Esophagus squamous epithelium (tissue), 5 donors: ENCODE measurements around the gene ELF2. TPM values are rescaled to one million over a fixed set of nuclear protein-coding genes. Genes with fewer than 3 reads are reported as not detected.
"Not testable (repeated sequence)": the region's sequence is repeated elsewhere in the genome, so short reads cannot be mapped to it uniquely, and the experiment has no call there.

ENCODE experiments used
- DNase-seq: peaks from one replicate; lab custom pipeline; 2025; lab: John Stamatoyannopoulos, UW
- H3K27ac ChIP-seq, 4 donors: fragments of 200-600 bp; sonication (generic); one replicate each; pipeline ENCODE4 v1.5.1; 2016 to 2019; ENCODE audit warnings: mild to moderate bottlenecking in 1 of 4
- H3K27me3 ChIP-seq, 4 donors: fragments of 200-600 bp; sonication (generic); 1 replicate in 3 of 4; 2 replicates in 1 of 4; pipeline versions ENCODE4 v1.5.1 to v1.6.0; 2017 to 2021; ENCODE audit warnings: antibody characterized with exemption in 1 of 4
- H3K36me3 ChIP-seq, 3 donors: fragments of 200-600 bp; sonication (generic); one replicate each; pipeline ENCODE4 v1.5.1; 2016 to 2019
- H3K4me1 ChIP-seq, 3 donors: fragments of 200-600 bp; sonication (generic); one replicate each; pipeline ENCODE4 v1.5.1; 2017 to 2019
- H3K4me3 ChIP-seq, 4 donors: fragments of 200-600 bp; sonication (generic); 1 replicate in 3 of 4; 2 replicates in 1 of 4; pipeline ENCODE4 v1.5.1; 2016 to 2019; ENCODE audit warnings: mild to moderate bottlenecking in 2 of 4, moderate library complexity in 1 of 4
- H3K9me3 ChIP-seq, 3 donors: fragments of 200-600 bp; sonication (generic); one replicate each; pipeline ENCODE4 v1.5.1; 2016 to 2019
- POLR2A ChIP-seq, 4 donors: fragments of 450-650 bp; IDR thresholded peaks; one replicate each; pipeline ENCODE4 v1.6.1; 2017; ENCODE audit warnings: antibody characterized with exemption in 4 of 4, mild to moderate bottlenecking in 4 of 4, moderate library complexity in 3 of 4
- WGBS, 2 donors: methylation state at CpG; one replicate each; pipeline ENCODE4 v1.1.5; 2018; 5-methylcytosine and 5-hydroxymethylcytosine counted together
- intact Hi-C: fragments of 100-400 bp; cut with DNase I; formaldehyde crosslinking; loops from one replicate; pipeline ENCODE4 v1.15.0; 2022
- total RNA-seq, 4 donors: library from RNA; depleted of rRNA; stranded (reverse); fragments of >200 nt; gene quantifications; one replicate each; pipeline ENCODE4 v1.1.0, GENCODE V29; 2016
- TF ChIP-seq, protein P1 (sequence below), 6 experiments: fragments of 450-650 bp in 4 of 6; fragments of 200-600 bp in 2 of 6; sonication (generic) in 2 of 6; IDR thresholded peaks; one replicate each; pipeline ENCODE4 v1.5.1; 2016 to 2019; ENCODE audit warnings: antibody characterized with exemption in 6 of 6, mild to moderate bottlenecking in 4 of 6, moderate library complexity in 4 of 6
- donor health status: DM: yes; HTN: yes; CAD: no.

ELF2 gene
- total RNA-seq, 4 donors from 2014 or later, result 17.6 to 47.3 (median 22.1) TPM

- Histone ChIP-seq H3K27ac (no peak overlapping the region), H3K36me3 (peaks cover 0 to 63% (median 0%) of the 10 kb centered on the region in 3 donors), H3K4me3 (no peak overlapping the region), H3K4me1 (peaks cover 0 to 3% (median 0%) of the 10 kb centered on the region in 3 donors), H3K9me3 (no peaks in the 10 kb centered on the region), H3K27me3 (no peaks in the 10 kb centered on the region)
- WGBS, 2 donors, result 89 to 94% methylated on average over 3 of the region's 3 CpGs
- TF ChIP-seq POLR2A (IDR thresholded peaks at IDR 0.05), result no peak
- TF ChIP-seq, protein P1, sequence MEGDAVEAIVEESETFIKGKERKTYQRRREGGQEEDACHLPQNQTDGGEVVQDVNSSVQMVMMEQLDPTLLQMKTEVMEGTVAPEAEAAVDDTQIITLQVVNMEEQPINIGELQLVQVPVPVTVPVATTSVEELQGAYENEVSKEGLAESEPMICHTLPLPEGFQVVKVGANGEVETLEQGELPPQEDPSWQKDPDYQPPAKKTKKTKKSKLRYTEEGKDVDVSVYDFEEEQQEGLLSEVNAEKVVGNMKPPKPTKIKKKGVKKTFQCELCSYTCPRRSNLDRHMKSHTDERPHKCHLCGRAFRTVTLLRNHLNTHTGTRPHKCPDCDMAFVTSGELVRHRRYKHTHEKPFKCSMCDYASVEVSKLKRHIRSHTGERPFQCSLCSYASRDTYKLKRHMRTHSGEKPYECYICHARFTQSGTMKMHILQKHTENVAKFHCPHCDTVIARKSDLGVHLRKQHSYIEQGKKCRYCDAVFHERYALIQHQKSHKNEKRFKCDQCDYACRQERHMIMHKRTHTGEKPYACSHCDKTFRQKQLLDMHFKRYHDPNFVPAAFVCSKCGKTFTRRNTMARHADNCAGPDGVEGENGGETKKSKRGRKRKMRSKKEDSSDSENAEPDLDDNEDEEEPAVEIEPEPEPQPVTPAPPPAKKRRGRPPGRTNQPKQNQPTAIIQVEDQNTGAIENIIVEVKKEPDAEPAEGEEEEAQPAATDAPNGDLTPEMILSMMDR (IDR thresholded peaks at IDR 0.05), result no peak
- intact Hi-C loops, result no loop called here
- no peak for DNase-seq
Observed at GRCh38 chr4:139126898-139127297, 50.1 kb downstream of the ELF2 start.

- no peaks in the 10 kb centered on the region for H3K9me3 ChIP-seq
- H3K36me3 ChIP-seq, result peaks cover 0 to 59% (median 0%) of the 10 kb centered on the region in 3 donors
- intact Hi-C loops, result no loop called here
- no peak overlapping the region for H3K4me3 ChIP-seq
- no peaks in the 10 kb centered on the region for H3K27me3 ChIP-seq
- no peak for DNase-seq
- H3K27ac ChIP-seq, result no peak overlapping the region
- WGBS, 2 donors, result 93 to 97% methylated on average over 2 of the region's 2 CpGs
- no peaks in the 10 kb centered on the region for H3K4me1 ChIP-seq
- no peak for TF ChIP-seq POLR2A (IDR thresholded peaks at IDR 0.05)
- TF ChIP-seq, protein P1 (IDR thresholded peaks at IDR 0.05), result no peak
Observed at GRCh38 chr4:139123910-139124309, 53.1 kb downstream of the ELF2 start.

DNA sequence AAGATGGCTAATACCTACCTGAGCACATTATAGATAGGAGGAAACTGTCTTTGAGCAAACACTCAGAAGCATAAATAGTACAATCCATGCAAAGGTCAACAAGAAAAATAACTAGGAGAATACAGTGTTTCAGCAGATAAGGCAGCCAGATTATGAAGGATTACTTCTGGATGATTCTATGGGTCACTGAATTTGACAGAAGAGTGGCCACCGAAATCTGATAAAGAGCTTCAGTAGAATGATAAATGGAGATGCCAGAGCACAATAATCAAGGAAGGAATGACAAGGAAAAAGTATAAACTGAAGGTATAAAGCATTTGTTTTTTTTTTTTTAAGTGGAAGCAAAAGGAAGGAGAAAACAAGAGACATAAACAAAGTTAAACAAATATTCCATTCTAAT is 58.7 kb downstream of the ELF2 start:
- Histone ChIP-seq H3K27ac (no peak overlapping the region), H3K4me3 (no peak overlapping the region), H3K4me1 (no peaks in the 10 kb centered on the region), H3K27me3 (no peaks in the 10 kb centered on the region), H3K9me3 (no peaks in the 10 kb centered on the region), H3K36me3 (peaks cover 0 to 79% (median 0%) of the 10 kb centered on the region in 3 donors)
- no peak for DNase-seq
- WGBS, 2 donors, result 65 to 100% methylated on average over 1 of the region's 1 CpG
- no peak for TF ChIP-seq POLR2A (IDR thresholded peaks at IDR 0.05)
- TF ChIP-seq, protein P1 (IDR thresholded peaks at IDR 0.05), result no peak
- intact Hi-C loops, result no loop called here

DNA sequence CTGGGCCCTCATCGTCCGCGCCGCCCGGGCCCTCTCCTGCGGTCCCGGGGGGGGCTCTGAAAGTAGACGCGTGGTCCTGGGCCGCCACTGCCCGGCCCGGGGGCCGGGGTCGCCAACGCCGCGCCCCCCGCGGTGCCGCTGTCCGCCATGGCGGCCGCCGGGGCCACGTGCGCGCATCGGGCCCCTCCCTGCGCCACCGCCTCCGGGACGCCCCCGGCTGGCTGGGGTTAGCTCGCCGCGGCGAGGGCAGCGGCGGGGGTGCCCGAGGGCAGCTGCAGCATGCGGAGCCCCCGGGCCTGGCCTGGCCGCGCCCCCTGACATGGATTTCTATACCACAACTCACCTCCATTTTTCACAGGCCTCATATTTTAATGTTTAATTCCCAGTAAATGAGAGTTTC is 61.8 kb downstream of the ELF2 start:
- no peaks in the 10 kb centered on the region for H3K4me1 ChIP-seq
- H3K27me3 ChIP-seq, result no peaks in the 10 kb centered on the region
- peaks cover 0 to 65% (median 0%) of the 10 kb centered on the region in 3 donors for H3K36me3 ChIP-seq
- no peaks in the 10 kb centered on the region for H3K9me3 ChIP-seq
- no peak for DNase-seq
- TF ChIP-seq, protein P1 (IDR thresholded peaks at IDR 0.05), result no peak
- WGBS, 2 donors, result 89 to 99% methylated on average over 3 to 13 of the region's 44 CpGs
- intact Hi-C loops, result no loop called here
- no peak overlapping the region for H3K27ac ChIP-seq
- H3K4me3 ChIP-seq, result no peak overlapping the region

GRCh38 chr4:139114795-139115194 is 62.2 kb downstream of the ELF2 start:
- DNase-seq, result not testable (repeated sequence)

GRCh38 chr4:139112650-139113049 is 64.4 kb downstream of the ELF2 start:
- H3K27me3 ChIP-seq, result no peaks in the 10 kb centered on the region
- intact Hi-C loops, result no loop called here
- H3K27ac ChIP-seq, result no peak overlapping the region
- TF ChIP-seq, protein P1 (IDR thresholded peaks at IDR 0.05), result no peak
- TF ChIP-seq POLR2A (IDR thresholded peaks at IDR 0.05), result no peak
- WGBS, 2 donors, result 88 to 90% methylated on average over 5 of the region's 5 CpGs
- no peaks in the 10 kb centered on the region for H3K9me3 ChIP-seq
- DNase-seq, result no peak
- H3K4me1 ChIP-seq, result no peaks in the 10 kb centered on the region
- H3K36me3 ChIP-seq, result peaks cover 0 to 53% (median 0%) of the 10 kb centered on the region in 3 donors
- H3K4me3 ChIP-seq, result no peak overlapping the region

More at GRCh38 chr4:139114795-139115194, 62.2 kb downstream of the ELF2 start:
- peaks cover 0 to 61% (median 0%) of the 10 kb centered on the region in 3 donors for H3K36me3 ChIP-seq
- 96 to 98% methylated on average over 4 to 14 of the region's 18 CpGs for WGBS, 2 donors
- H3K27ac ChIP-seq, H3K4me1 ChIP-seq, intact Hi-C loops, H3K27me3 ChIP-seq, H3K9me3 ChIP-seq, H3K4me3 ChIP-seq: not testable (repeated sequence)
